KMS-11 (cell line): ENCODE data around the gene NELL1.

Experiments
- H2AFZ ChIP-seq: fragments of 200-600 bp; sonication (generic); 2 replicates; pipeline ENCODE4 v1.6.1; 2016; ENCODE audit warnings: antibody characterized with exemption, mixed run types, low read depth
- H3K27ac ChIP-seq: fragments of 200-600 bp; sonication (generic); 2 replicates; pipeline ENCODE4 v1.6.1; 2016; ENCODE audit warnings: mild to moderate bottlenecking, mixed run types
- H3K27me3 ChIP-seq: fragments of 200-600 bp; sonication (generic); 2 replicates; pipeline ENCODE4 v1.6.1; 2017; ENCODE audit warnings: mild to moderate bottlenecking, low read depth, mixed run types, moderate library complexity; ENCODE audit not compliant: insufficient read depth
- H3K36me3 ChIP-seq: fragments of 200-600 bp; sonication (generic); 2 replicates; pipeline ENCODE4 v1.6.1; 2017; ENCODE audit warnings: mild to moderate bottlenecking, mixed run types; ENCODE audit not compliant: insufficient read depth
- H3K4me1 ChIP-seq: fragments of 200-600 bp; sonication (generic); 2 replicates; pipeline ENCODE4 v1.6.1; 2016; ENCODE audit warnings: mild to moderate bottlenecking, low read depth, mixed run types; ENCODE audit not compliant: poor library complexity, severe bottlenecking
- H3K4me2 ChIP-seq: fragments of 200-600 bp; sonication (generic); 2 replicates; pipeline ENCODE4 v1.7.0; 2016; ENCODE audit warnings: mild to moderate bottlenecking, mixed run types
- H3K4me3 ChIP-seq: fragments of 200-600 bp; sonication (generic); IDR thresholded peaks from 2 replicates; pipeline ENCODE4 v1.6.1; 2017; ENCODE audit warnings: low read depth, low read length, mixed read lengths; ENCODE audit not compliant: insufficient read depth
- H3K79me2 ChIP-seq: fragments of 200-600 bp; sonication (generic); 2 replicates; pipeline ENCODE4 v1.6.1; 2016; ENCODE audit warnings: low read depth, mixed run types; ENCODE audit not compliant: insufficient read depth
- H3K9ac ChIP-seq: fragments of 200-600 bp; sonication (generic); 2 replicates; pipeline ENCODE4 v1.6.1; 2016; ENCODE audit warnings: mild to moderate bottlenecking, mixed run types
- H4K20me1 ChIP-seq: fragments of 200-600 bp; sonication (generic); 2 replicates; pipeline ENCODE4 v1.6.1; 2016; ENCODE audit warnings: mild to moderate bottlenecking, mixed run types; ENCODE audit not compliant: insufficient read depth
- CTCF ChIP-seq: fragments of 200-600 bp; sonication (generic); conservative IDR thresholded peaks from 2 replicates; pipeline ENCODE4 v1.6.1; 2017; ENCODE audit warnings: low read depth, mild to moderate bottlenecking, antibody characterized with exemption, low read length, moderate library complexity, mixed read lengths

Gene NELL1

GRCh38 chr11:21484039-21484438 lies 814.7 kb downstream of the NELL1 start:
- no peak overlapping the region for H3K4me3 ChIP-seq
- TF ChIP-seq CTCF = no peak
- no peak overlapping the region for H3K27ac ChIP-seq
- no peaks in the 10 kb centered on the region for H3K4me1 ChIP-seq
- H3K4me2 ChIP-seq = no peak overlapping the region
- no peak overlapping the region for H2AFZ ChIP-seq
- no peaks in the 10 kb centered on the region for H3K27me3 ChIP-seq
- H3K9ac ChIP-seq = no peak overlapping the region
- H4K20me1 ChIP-seq = no peaks in the 10 kb centered on the region
- H3K36me3 ChIP-seq = no peaks in the 10 kb centered on the region
- no peaks in the 10 kb centered on the region for H3K79me2 ChIP-seq

GRCh38 chr11:21485006-21485405 lies 815.6 kb downstream of the NELL1 start:
- Histone ChIP-seq H3K27me3 (no peaks in the 10 kb centered on the region), H3K4me2 (no peak overlapping the region), H2AFZ (no peak overlapping the region), H3K36me3 (no peaks in the 10 kb centered on the region), H3K27ac (no peak overlapping the region), H3K9ac (no peak overlapping the region), H4K20me1 (no peaks in the 10 kb centered on the region), H3K4me1 (no peaks in the 10 kb centered on the region), H3K4me3 (no peak overlapping the region), H3K79me2 (no peaks in the 10 kb centered on the region)
- TF ChIP-seq CTCF = no peak

- H3K27ac ChIP-seq = no peak overlapping the region
- H3K4me2 ChIP-seq = no peak overlapping the region
- no peak overlapping the region for H3K4me3 ChIP-seq
- no peaks in the 10 kb centered on the region for H3K27me3 ChIP-seq
- H3K36me3 ChIP-seq = no peaks in the 10 kb centered on the region
- no peaks in the 10 kb centered on the region for H4K20me1 ChIP-seq
- no peaks in the 10 kb centered on the region for H3K79me2 ChIP-seq
- no peak for TF ChIP-seq CTCF
- H3K4me1 ChIP-seq = no peaks in the 10 kb centered on the region
- no peak overlapping the region for H3K9ac ChIP-seq
- H2AFZ ChIP-seq = no peak overlapping the region
These were observed 816.0 kb downstream of the NELL1 start for GRCh38 chr11:21485426-21485825.

GRCh38 chr11:21489416-21490115 lies 820.2 kb downstream of the NELL1 start:
- no peak overlapping the region for H3K27ac ChIP-seq
- no peak overlapping the region for H3K4me3 ChIP-seq
- no peaks in the 10 kb centered on the region for H3K79me2 ChIP-seq
- H3K36me3 ChIP-seq = no peaks in the 10 kb centered on the region
- no peak overlapping the region for H2AFZ ChIP-seq
- no peak overlapping the region for H3K9ac ChIP-seq
- H4K20me1 ChIP-seq = no peaks in the 10 kb centered on the region
- no peaks in the 10 kb centered on the region for H3K4me1 ChIP-seq
- no peak overlapping the region for H3K4me2 ChIP-seq
- no peaks in the 10 kb centered on the region for H3K27me3 ChIP-seq
- TF ChIP-seq CTCF = no peak
